GM19463 (cell line): Measurements from ENCODE around the gene RHBDL3.
"Not testable (repeated sequence)": the region's sequence is repeated elsewhere in the genome, so short reads cannot be mapped to it uniquely, and the experiment has no call there.

Experiments used
- ATAC-seq: cut with Tn5 transposase; IDR thresholded peaks from one replicate; pipeline ENCODE4 v1.9.1; 2021; ENCODE audit warnings: mild to moderate bottlenecking, moderate library complexity; ENCODE audit not compliant: unreplicated experiment

The RHBDL3 gene

GRCh38 chr17:32288615-32289014 is 23.0 kb downstream of the RHBDL3 start:
- no peak for ATAC-seq

DNA sequence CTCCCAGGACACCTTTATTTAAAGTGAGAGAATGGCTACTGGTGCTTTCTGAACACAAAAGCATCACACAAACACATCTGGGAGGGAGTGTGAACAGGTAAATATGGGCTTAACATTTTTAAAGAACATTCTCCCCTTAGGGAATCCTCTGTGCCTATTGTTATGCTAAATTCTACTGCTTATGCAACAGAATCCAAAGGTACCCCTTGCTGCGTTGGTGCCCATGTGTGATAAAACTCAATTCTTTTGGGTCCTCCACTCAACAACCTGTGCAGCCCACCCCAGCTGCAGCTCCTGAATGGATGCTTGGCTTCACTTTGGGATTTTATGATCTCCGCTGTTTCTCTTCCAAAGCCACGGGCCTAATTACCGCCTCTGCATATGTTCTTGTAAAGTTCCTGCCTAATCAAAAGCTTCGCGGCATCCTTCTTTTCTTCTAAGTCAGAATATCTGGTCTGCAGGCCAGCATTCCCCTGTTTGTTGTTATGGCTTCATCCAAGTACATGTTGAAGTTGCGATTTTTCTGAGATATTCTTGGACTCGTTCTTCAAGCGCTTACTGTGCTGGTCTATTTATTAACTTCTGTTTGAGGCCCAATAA is 23.9 kb downstream of the RHBDL3 start:
- ATAC-seq, result no peak

- no peak for ATAC-seq
These were observed 26.5 kb downstream of the RHBDL3 start for GRCh38 chr17:32292094-32292493.

- no peak for ATAC-seq
These were observed 31.8 kb downstream of the RHBDL3 start for GRCh38 chr17:32297424-32297823.

DNA sequence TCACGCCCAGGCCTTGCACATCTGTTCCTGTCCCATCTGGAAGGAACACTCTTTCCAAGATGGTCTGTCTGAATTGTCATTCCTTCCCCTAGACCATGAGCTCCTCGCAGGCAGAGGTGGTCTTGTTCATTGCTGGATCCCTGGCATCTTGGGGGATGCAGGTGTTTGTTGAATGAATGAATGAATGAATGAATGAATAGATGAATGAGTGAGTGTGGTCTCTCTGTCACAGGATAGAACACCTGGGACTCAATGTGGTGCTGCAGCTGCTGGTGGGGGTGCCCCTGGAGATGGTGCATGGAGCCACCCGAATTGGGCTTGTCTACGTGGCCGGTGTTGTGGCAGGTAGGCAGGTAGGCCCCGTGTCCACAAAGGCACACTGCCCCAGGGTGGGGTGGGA is 32.2 kb downstream of the RHBDL3 start:
- ATAC-seq, result no peak

GRCh38 chr17:32298298-32298697 is 32.7 kb downstream of the RHBDL3 start:
- no peak for ATAC-seq

DNA sequence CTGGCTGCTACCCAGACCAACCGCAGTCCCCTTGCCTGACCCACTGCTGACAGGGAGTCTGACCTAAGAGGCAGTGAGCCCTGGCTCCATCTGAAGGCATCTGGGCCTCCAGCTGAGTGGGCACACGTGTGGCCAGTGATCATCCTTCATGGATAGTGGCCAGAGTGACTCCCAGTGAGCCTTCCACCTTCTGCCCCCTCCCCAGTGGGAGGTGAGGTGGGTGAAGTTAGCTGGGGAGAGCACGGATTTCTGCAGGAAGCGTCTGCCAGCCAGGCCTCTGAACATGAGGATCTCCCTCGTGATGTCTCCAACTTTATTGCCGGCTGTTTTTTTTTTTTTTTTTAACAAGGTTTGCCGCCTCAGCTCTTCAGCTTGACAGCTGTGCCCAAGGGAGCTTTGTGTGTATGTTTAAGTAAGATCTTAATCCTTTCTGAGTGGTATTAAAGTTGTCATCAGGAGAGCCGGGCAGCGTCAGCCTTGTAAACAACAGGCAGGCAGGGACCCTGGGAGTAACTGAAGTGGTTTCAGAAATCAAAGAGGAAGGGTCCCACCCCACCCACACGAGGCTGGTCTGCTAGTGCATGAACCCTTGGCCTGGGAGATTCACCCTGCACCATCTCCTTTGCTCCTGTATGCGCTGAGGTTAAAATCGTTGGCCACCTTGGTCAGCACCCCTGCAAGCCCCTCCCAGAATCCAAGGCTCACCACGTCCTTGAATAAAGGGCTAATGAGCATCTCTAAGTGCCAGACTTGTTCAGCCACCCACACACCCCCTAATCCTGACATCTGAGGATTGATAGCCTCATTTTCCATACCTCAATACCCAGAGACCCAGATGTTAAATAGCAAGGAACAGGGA is 33.3 kb downstream of the RHBDL3 start:
- no peak for ATAC-seq

- ATAC-seq, result no peak
These were observed 34.0 kb downstream of the RHBDL3 start for GRCh38 chr17:32299580-32300164.

DNA sequence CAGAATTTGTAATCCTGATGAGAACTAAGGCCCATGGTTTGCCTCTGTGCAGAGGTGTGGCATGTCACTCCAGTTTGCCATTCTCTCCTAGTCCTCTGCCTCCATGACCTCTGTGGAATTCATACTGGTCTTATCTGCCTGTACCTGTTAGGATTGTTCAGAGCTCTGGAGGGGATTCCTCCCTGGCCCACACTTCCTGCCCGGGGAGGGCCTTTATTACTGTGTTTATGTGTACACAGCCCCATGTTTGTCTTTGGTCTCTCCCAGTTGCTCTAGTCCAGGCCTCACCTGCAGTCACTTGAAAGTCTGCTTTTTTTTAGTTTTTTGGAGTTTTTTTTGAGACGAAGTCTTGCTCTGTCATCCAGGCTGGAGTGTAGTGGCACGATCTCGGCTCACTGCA is 36.4 kb downstream of the RHBDL3 start:
- no peak for ATAC-seq

DNA sequence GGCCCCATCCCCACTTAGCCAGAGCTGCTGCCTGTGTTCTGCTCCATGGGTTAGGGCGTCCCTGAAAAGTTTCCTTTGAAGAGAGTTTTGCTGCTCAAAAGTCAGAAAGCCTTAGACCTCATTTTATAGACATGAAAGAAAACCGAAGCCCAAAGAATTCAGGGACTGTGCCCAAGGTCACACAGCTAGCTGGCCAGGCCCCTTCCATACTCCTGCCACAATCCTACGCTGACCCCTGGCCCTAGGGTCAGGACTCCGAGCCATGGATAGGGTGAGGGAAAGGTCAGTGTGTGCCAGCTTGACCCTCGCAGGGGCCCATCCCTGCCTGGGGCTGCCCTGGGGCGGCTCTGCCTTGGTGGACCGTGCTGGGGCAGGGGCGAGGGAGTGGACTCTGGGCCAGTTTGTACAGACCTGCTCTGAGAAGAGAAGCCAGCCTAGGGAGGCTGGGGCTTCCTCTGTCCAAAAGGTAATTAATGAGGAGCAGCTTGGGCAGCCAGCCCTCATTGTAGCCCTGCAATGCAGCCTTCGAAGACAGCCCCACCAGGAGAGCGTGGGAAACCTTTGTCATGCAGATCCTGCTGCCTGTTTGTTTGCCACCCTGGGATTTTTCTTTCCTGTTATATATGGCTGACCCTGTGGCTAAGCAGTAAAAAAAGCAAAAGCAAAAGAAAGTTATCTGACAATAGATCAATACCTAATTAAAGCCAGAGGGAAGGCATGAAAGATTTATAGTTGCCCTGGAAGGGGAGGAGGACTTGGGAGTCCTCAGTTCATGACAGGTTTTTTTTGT is 37.4 kb downstream of the RHBDL3 start:
- no peak for ATAC-seq

- no peak for ATAC-seq
These were observed 38.2 kb downstream of the RHBDL3 start for GRCh38 chr17:32303781-32304288.

- ATAC-seq, result no peak
These were observed 39.4 kb downstream of the RHBDL3 start for GRCh38 chr17:32305049-32305448.

GRCh38 chr17:32307658-32308057 is 42.0 kb downstream of the RHBDL3 start:
- no peak for ATAC-seq

DNA sequence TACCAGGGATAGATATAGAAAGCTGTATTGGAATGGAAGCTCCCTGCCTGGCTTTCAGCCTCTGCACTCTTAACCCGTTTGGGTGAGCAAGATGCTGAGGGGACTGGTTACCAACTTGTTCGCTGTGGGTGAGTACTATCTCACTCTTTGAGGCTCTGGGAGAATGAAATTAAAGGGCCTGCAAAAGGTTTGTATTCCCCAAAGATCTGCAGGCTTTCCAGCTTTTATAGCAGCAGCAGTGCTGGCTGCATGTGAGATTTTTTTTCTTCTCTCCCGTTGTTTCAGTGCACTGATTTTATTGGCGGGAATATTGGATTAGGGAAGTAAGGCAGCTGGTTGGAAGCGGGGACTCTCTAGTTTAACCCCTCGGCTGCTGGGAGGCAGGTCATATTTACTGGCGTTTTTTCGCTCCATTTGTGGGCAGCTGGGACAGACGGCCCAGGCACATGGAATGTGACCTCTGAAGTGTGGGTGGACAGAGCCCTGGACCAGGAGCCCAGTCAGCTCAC is 45.5 kb downstream of the RHBDL3 start:
- ATAC-seq, result no peak

GRCh38 chr17:32314636-32315035 is 49.0 kb downstream of the RHBDL3 start:
- ATAC-seq, result no peak

- ATAC-seq, result no peak
These were observed 49.5 kb downstream of the RHBDL3 start for GRCh38 chr17:32315171-32315570.

GRCh38 chr17:32316653-32317052 is 51.0 kb downstream of the RHBDL3 start:
- ATAC-seq, result not testable (repeated sequence)

DNA sequence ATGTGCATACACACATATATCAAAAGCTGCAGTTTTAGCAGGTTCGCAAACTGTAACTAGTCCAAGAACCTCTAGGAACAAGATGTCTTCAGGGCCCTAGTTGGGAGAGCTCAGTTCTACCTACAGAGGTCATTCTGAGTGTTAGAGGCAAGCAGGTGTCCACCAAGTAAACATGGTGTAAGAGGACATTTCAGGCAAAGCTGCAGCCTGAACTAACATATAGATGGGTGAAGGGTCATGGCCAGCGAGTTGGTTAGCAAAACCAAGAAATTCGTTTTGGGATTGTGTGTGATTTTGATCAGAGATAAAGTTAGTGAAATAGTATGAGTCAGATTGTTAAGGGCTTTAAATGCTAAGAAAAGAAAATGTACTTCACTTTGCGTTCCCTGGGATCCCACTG is 51.7 kb downstream of the RHBDL3 start:
- no peak for ATAC-seq

DNA sequence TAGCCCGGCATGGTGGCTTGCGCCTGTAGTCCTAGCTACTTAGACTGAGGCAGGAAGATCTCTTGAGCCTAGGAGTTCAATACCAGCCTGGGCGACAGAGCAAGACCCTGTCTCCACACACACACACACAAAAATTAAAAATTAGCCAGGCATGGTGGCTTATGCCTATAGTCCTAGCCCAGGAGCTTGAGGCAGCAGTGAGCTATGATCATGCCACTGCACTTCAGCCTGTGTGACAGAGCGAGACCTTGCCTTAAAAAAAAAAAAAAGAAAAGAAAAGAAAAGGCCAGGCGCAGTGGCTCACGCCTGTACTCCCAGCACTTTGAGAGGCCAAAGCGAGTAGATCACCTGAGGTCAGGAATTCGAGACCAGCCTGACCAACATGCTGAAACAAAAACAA is 52.4 kb downstream of the RHBDL3 start:
- ATAC-seq, result no peak

DNA sequence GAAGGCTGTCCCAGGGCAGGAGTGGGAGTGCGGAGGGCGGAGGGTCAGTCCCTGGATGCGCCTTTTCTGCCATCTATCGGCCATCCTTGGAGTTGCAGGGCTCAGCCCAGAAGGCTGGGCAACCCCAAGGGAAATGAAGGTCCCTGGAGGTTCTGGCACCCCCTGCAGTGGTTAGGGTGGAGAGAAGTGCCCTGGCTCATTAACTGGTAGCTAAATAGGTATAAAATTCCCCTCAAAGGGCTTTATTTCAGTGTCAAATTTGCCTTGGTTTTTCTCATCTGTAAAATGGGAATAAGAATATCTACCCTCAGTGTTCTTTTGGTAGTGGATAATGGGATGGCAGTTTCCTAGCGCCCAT is 53.9 kb downstream of the RHBDL3 start:
- ATAC-seq, result no peak

DNA sequence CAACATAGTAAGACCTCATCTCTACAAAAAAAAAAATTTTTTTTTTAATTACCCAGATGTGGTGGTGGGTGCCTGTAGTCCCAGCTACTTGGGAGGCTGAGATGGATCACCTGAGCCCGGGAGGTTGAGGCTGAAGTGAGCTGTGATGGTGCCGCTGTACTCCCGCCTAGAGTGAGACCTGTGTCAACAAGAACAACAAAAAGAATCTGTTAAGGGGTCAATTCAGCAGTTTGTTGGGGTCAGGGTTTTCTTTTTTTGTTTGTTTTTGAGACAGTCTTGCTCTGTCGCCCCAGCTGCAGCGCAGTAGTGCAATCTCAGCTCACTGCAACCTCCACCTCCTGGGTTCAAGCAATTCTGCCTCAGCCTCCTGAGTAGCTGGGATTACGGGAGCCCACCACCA is 54.4 kb downstream of the RHBDL3 start:
- not testable (repeated sequence) for ATAC-seq
